Adipose tissue (tissue), 3 donors: ENCODE data around the gene KCTD13. TPM values are rescaled to one million over a fixed set of nuclear protein-coding genes. Genes with fewer than 3 reads are reported as not detected.
A peak's percentile ranks its signal among the peaks of the same experiment; 100 is the strongest.
"Not testable (repeated sequence)": the region's sequence is repeated elsewhere in the genome, so short reads cannot be mapped to it uniquely, and the experiment has no call there.

ENCODE experiments used
- H3K27ac ChIP-seq: one replicate; pipeline ENCODE4 v1.5.1; 2013; ENCODE audit warnings: low read depth, low read length
- WGBS, 3 donors: extraction: QIAGEN DNeasy Blood & Tissue Kit; methylation state at CpG; one replicate each; pipeline ENCODE4 v1.1.7; 2013; 5-methylcytosine and 5-hydroxymethylcytosine counted together
- polyA plus RNA-seq, 3 donors: library from polyadenylated mRNA; stranded (reverse); fragments of 200-250 nt; gene quantifications; one replicate each; pipeline ENCODE4 v1.2.3, GENCODE V29; 2013
- donor health status: healthy with polysubstance abuse.
- donor health status: Bipolar disorder and iron deficiency.
- donor health status: healthy.

The KCTD13 gene, protein sequence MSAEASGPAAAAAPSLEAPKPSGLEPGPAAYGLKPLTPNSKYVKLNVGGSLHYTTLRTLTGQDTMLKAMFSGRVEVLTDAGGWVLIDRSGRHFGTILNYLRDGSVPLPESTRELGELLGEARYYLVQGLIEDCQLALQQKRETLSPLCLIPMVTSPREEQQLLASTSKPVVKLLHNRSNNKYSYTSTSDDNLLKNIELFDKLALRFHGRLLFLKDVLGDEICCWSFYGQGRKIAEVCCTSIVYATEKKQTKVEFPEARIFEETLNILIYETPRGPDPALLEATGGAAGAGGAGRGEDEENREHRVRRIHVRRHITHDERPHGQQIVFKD
- polyA plus RNA-seq: 10 to 100 TPM in 2 of 3 donors, 1 to 10 TPM in 1; 6.5 to 13.0 (median 10.5) TPM

DNA sequence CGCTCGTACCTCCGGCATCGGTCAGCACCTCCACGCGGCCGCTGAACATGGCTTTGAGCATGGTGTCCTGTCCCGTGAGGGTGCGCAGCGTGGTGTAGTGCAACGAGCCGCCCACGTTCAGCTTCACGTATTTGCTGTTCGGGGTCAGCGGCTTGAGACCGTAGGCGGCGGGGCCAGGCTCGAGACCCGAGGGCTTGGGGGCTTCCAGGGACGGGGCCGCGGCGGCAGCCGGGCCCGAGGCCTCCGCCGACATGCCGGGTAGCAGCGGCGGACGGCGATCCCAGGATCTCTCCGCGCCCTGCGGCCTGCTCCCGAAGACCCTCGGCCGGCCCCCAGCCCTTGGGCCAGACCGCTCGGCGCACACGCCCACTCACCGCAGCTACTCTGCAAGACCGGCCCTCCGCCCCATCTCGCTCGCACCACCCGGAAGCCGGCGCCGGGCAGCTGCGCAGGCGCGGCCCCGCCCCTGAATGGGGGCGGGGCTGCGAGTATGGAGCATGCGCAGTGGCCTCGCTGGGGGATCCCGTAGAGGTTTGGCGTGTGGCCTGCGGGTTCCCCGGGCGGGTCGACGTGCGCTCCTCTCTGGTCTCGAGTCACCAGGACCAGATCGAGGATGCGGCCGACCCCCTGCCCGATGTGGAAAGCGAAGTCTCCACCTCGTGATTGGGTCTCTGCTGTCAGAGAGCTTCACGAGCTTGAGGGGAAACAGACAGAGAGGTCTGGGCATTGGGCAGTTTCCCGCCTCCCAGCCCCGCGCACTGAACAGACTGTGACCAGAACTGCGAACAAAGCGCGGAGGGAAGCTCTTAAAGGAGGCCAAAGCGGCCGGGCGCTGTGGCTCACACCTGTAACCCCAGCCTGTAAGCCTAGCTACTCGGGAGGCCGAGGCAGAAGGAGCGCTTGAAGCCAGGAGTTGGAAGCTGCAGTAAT, at the start of gene KCTD13:
Gene KCTD13, minus strand, starts transcription at position 446 of the 930 bp plus-strand sequence. Its CDS starts 193 bp downstream, at position 253.
- 0% methylated on average over 68 to 89 of the region's 89 CpGs for WGBS, 3 donors
- H3K27ac ChIP-seq: no peak within 1 kb of the TSS

DNA sequence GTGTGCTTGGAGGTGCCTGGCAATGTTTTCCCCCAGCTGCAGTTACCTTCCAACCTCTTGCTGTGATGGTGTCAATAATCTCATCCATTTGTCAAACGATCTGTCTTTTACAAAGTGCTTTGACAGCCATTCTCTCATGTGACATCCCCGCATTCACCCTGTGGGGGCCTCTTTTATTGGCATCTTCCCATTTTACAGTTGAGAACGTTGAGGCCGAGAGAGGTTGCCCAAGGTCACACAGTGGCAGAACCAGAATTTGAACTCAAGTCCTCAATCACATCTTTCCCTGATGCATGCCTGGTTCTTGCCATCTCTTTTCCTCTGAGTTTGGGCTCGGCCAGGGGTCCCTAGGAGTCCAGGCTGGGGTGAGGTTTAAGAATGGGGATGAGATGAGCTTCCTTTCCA, 49.1 kb upstream of the KCTD13 start:
- WGBS, 3 donors: 42 to 62% (median 51%) methylated on average over 5 of the region's 5 CpGs
- H3K27ac ChIP-seq: no peak overlapping the region

DNA sequence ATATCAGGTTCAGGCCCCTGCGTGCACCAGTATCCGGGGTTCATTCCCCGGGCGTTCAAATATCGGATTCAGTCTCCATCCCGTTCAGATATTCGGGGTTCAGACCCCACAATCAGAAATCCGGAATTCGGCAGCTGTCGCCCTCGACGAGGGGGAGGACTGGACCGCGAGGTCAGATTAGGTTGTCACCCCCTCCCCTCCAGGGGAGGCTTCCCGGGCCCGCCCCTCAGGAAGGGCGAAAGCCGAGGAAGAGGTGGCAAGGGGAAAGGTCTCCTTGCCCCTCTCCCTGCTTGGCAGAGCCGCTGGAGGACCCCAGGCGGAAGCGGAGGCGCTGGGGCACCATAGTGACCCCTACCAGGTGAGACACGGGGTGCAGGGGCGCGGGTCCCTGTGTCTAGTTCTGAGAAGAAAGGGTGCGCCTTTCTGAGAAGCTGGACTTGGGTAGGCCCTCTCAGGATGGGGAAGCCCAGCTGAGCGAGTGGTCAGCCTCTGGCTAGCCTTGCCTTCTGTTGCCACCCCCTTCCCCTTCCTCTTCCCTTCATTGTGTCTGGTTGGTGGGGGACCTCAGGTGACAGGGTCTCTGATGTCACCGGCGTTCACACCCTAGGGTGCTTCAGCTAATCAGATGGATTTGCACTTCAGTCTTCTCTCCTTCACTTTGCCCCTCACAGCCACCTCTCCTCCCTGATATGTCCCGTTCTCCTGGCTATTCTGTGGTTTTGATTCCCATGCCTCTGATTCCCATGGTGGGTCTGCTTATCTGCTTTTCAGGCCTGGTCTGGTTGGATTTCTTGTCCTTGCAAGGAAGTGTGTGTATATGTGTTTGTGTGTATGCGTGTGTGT, 48.5 kb upstream of the KCTD13 start:
- no peak overlapping the region for H3K27ac ChIP-seq
- WGBS, 3 donors: 0 to 2% (median 2%) methylated on average over 30 to 31 of the region's 31 CpGs

DNA sequence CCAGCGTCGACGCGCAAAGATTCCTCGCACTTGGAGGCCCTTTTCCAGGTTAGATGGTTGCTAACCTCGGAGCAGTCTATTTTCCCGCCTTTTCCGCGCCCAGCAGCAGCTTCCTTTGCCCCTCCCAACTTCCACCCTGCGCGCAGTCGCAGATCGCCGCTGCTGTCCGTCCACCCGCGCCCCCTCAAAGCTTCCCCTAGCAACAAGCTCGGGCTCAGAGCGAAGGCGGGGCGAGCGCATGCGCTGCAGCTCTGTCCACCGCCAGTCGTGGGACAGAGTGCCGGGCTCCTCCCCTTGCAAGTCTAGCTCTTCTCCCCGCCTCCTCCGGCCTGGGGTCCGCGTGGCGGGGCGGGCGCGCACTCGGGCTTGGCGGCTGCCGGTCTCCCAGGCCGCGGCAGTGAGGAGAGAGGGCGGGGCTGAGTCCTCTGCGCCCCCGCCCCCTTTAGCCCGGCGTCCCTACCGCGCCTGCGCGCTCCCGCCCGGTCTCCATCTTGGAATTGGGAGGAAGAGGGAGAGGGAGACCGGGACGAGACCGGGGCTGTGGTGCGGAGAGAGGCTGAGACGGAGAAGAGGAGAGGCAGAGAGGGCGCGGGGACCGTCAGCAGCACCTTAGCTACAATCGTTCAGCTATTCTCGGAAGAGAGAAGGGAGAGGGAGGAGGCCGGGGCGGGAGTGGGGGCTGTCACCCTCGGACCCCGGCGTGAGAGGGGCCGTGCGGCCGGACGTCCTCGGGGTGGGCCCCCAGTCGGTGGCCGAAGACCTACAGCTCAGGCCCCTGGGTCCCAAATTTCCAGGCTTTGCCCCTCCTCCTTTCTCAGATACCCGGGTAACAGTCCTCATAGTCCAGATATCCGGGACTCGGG, 47.6 kb upstream of the KCTD13 start, which contains the start of gene TAOK2:
Gene TAOK2, plus strand, starts transcription at position 485 of the 863 bp plus-strand sequence. CDS start 3,905 bp downstream, outside the sequence.
- H3K27ac ChIP-seq: no peak within 1 kb of the TSS
- WGBS, 3 donors: 1 to 2% (median 2%) methylated on average over 63 to 75 of the region's 75 CpGs

DNA sequence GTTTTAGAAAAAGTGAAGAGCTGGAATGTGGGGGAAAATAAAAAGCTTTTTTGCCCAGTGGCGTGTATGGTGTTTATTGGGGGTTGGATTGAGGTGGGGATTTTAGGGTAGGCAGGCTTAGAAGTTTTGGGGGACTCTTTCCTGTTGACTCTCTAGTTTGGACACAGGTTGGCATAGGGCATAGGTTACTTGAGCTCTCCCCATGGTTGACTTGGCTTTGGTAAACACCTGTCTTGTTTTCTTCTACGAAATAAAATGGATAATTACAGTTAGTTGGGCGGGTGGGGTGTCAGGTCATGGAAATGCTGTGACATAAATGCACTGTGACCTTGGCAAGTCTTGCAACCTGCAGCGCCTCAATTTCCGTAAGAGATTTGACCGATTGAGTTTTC, 47.0 kb upstream of the KCTD13 start:
- no peak overlapping the region for H3K27ac ChIP-seq
- WGBS, 3 donors: 40 to 70% (median 67%) methylated on average over 6 of the region's 6 CpGs

DNA sequence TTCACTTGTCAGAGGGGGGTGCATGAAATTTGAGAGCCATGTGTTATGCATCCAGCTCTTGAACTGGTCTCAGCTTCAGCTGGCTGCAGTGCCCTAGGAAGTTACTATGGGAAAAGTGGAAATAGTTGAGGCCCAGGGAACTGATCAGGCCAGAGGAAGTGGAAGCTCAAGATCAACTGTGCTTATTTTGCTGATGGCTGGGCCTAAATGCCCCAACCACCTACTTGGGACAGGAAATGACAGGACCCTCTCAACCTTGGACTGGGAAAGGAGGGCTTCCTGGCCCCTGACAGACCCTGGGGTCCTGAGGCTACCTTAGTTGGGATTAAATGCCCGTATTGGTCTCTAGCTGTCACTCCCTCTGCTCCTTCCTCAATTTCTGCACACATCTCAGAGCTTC, 46.5 kb upstream of the KCTD13 start:
- H3K27ac ChIP-seq: no peak overlapping the region
- 77 to 100% (median 79%) methylated on average over 1 of the region's 1 CpG for WGBS, 3 donors

DNA sequence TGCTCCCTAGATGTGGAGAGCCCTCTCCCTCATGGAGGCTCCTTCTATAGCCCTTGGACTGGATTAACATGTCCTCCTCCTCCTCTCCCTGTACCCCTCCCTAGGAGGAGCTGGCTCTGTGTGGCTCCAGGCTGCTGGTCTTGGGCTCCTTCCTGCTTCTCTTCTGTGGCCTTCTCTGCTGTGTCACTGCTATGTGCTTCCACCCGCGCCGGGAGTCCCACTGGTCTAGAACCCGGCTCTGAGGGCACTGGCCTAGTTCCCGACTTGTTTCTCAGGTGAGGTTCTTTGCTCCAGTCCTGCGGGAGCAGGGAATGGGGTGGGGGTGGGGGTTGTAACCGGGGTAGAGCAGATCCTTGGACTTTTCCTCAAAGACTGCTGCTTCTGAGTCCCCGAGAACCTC, 45.3 kb upstream of the KCTD13 start:
- no peak overlapping the region for H3K27ac ChIP-seq
- 87 to 93% (median 93%) methylated on average over 8 of the region's 8 CpGs for WGBS, 3 donors

DNA sequence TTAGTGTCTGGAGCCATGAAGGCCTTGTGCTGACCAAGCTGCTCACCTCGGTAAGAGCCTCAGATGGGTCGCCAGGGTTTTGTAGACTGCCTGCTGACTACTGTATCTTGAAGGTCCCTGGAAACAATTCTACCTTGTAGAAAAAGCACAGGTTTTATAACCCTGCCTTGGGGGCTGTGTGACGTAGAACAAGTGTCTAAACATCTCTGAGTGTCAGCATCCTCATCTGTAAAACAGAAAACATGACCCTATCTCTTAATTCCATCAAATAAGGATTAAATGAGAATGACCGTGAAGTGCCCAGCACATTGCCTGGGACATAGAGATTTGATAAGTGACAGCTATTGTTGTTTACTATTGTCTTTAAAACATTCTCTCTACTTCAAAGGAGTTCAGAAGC, 42.2 kb upstream of the KCTD13 start:
- 91 to 97% (median 93%) methylated on average over 4 of the region's 4 CpGs for WGBS, 3 donors
- H3K27ac ChIP-seq: no peak overlapping the region

DNA sequence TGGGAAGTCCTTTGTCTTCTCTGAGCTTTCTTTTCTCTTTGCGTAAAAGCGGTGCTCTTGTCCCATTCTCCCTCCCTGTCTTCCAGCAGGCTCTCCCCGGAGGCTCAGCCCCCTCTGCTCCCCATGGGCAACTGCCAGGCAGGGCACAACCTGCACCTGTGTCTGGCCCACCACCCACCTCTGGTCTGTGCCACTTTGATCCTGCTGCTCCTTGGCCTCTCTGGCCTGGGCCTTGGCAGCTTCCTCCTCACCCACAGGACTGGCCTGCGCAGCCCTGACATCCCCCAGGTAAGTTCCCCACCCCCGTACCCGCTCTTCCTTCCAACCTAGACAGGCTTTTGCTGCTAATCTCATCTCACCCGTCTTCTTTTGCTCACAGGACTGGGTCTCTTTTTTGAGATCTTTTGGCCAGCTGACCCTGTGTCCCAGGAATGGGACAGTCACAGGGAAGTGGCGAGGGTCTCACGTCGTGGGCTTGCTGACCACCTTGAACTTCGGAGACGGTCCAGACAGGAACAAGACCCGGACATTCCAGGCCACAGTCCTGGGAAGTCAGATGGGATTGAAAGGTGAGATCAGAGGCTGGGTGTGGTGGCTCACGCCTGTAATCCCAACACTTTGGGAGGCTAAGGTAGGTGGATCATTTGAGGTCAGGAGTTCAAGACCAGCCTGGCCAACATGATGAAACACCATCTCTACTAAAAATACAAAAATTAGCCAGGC, 37.2 kb upstream of the KCTD13 start:
- H3K27ac ChIP-seq: peak overlapping the region; percentile 35
- WGBS, 3 donors: 79 to 86% (median 80%) methylated on average over 14 of the region's 14 CpGs

DNA sequence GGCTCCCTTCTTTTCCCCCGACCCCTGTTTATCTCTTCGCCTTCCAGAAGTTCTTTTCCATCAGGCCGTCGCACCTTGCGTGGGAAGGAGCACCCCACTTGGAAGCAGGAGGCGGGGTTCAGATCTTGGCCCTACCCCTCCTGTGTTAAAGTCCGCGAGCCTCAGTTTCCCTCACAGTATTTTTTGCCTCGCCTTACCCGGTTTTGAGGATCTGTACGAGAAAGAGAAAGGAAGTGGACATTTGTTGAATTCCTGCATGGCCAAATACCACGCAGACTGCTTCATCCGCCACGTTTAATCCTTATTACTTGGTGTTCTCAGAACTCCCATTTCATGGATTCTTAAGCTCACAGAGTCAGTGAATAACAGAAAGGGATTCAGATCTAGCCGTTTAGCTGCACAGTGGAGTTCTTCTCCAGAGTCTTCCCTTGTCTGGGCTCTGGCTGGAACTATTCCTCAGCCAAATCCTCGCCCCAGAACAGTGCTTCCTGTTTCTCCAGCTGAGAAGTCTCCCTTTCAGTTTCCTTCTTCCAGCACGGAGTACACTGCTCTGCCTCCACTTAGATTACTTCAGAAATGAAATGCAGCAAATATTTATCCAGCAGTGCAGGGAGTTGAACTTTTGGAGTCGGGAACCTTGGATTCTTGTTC, 36.4 kb upstream of the KCTD13 start:
- WGBS, 3 donors: 3 to 4% (median 3%) methylated on average over 18 of the region's 18 CpGs
- peak overlapping the region; percentile 35 for H3K27ac ChIP-seq

DNA sequence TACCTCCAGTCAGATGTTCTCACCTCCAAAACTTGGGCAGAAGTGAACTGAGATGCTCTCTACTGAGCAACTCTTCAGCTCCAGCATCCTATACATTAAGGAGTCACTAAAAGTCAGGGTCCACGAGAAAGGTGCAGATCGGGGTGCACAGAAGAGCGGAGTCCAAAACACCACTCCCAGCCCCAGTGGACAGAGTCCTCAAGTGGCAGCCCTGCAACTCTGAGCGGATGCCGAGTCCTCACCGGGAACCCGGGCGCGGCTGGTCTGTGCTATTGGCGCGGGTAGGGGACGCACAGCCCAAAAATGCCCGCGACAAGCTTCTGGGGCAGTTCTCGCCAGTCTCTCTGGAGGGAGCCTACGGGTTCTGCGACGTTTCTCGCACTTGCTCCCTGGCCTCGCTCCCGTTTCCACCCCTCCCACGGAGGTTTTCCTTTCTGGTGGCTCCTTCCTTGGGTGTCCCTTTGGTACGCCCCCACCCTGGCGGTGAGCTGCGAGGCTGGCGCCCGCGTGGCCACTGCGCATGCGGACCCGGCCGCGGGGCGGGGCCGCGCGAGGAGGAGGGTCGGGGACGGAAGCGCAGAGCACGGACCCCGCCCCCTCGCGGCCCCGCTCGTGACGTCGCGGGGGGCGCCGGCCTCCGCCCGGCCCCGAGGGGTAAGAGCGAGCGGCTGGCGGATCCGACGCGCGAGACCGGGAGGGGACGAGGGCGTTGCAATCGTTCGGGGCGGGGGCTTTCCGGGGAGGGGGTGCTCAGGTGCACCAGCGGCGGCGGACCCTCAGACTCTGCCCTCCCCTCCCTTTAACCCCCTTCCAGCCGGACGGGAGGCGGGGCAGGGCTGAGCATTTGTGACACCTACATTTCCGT, 35.7 kb upstream of the KCTD13 start, which contains the start of gene TMEM219:
Gene TMEM219, plus strand, starts transcription at position 601 of the 865 bp plus-strand sequence. CDS start 1,065 bp downstream, outside the sequence.
- 0% methylated on average over 59 to 75 of the region's 75 CpGs for WGBS, 3 donors
- H3K27ac ChIP-seq: peak within 1 kb of the TSS; percentile 35

DNA sequence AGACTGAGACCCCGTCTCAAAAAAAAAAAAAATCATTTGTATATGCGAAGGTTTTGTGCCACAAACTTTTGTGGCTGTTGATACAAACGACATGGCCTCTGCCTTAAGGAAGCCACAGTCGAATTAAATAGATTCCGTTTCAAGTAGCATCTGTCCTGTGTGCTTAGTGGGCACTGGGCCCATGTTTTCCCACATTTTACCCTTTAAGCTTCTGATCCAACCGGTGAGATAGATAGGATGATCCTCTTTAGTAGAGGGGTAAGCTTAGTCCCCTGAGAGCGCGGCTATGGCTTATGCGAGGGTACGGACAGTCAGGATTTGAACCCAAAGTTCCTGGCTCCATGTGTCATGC, 35.1 kb upstream of the KCTD13 start:
- no peak overlapping the region for H3K27ac ChIP-seq
- 58 to 67% (median 62%) methylated on average over 10 of the region's 10 CpGs for WGBS, 3 donors

DNA sequence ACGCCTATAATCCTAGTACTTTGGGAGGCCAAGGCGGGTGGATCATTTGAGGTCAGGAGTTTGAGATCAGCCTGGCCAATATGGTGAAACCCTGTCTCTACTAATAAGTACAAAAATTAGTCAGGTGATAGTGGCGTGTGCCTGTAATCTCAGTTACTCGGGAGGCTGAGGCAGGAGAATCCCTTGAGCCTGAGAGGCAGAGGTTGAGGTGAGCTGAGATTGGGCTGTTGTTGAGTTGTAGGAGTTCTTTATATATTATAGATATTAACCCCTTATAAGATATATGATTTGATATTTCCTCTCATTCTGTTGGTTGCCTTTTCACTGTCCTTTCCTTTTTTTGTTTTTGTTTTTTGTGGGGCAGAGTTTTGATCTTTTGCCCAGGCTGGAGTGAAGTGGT, 33.8 kb upstream of the KCTD13 start:
- WGBS, 3 donors: 87 to 93% (median 91%) methylated on average over 4 of the region's 4 CpGs
- H3K27ac ChIP-seq: not testable (repeated sequence)

DNA sequence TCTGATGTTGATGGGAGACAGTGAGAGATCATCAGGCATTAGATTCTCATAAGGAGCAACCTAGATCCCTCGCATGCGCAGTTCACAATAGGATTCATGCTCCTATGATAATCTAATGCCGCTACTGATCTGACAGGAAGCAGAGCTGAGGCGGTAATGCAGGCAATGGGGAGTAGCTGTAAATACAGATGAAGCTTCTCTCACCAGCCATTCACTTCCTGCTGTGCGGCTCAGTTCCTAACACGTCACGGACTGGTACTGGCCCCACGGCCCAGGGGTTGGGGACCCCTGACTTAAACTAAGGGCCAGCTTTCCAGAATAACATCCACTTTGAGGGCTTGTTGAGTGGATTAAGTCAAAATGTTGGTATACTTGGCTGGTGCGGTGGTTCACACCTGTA, 33.3 kb upstream of the KCTD13 start:
- WGBS, 3 donors: 81 to 86% (median 84%) methylated on average over 9 of the region's 9 CpGs
- H3K27ac ChIP-seq: no peak overlapping the region

DNA sequence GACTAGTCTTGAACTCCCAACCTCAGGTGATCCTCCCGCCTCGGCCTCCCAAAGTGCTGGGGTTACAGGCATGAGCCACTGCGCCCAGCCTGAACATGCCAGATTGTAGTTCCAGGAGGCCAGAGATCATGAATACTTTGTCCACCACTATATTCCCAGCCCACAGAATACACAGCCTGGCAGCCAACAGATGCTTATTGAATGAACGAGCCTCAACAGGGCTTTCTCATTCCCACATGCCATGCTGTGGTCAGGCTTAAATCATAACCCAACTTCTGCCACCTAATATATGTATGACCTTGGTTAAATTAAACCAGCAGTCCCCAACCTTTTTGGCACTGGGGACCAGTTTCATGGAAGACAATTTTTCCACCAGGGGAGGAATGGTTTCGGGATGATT, 32.7 kb upstream of the KCTD13 start:
- H3K27ac ChIP-seq: no peak overlapping the region
- WGBS, 3 donors: 92 to 94% (median 93%) methylated on average over 5 of the region's 5 CpGs
